Heart right ventricle (tissue), 16 donors: ENCODE data around the gene SLC7A9. TPM values are rescaled to one million over a fixed set of nuclear protein-coding genes. Genes with fewer than 3 reads are reported as not detected.

ENCODE experiments used
- ATAC-seq, 8 donors: fragments of 200-7000 bp; cut with Tn5 transposase; one replicate each; pipeline ENCODE4 v1.9.1; 2020; ENCODE audit warnings: mild to moderate bottlenecking in 8 of 8, moderate library complexity in 8 of 8, moderate number of reproducible peaks in 1 of 8
- DNase-seq, 2 donors: peaks; one replicate each; pipeline ENCODE4 v3.0.0-alpha.2; 2020
- H3K27ac ChIP-seq, 10 donors: fragments of 200-600 bp; sonication (generic) in 2 of 10; one replicate each; pipeline versions ENCODE4 v1.5.0 to v1.8.0; 2020 to 2022; ENCODE audit warnings: mild to moderate bottlenecking in 3 of 10
- H3K27me3 ChIP-seq, 7 donors: fragments of 200-600 bp; one replicate each; pipeline ENCODE4 v1.8.0; 2021 to 2022; ENCODE audit warnings: mild to moderate bottlenecking in 2 of 7
- H3K36me3 ChIP-seq, 9 donors: fragments of 200-600 bp; sonication (generic) in 1 of 9; one replicate each; pipeline versions ENCODE4 v1.5.0 to v1.8.0; 2020 to 2022; ENCODE audit warnings: mild to moderate bottlenecking in 2 of 9
- H3K4me1 ChIP-seq, 9 donors: fragments of 200-600 bp; sonication (generic) in 1 of 9; one replicate each; pipeline versions ENCODE4 v1.5.0 to v1.8.0; 2020 to 2022; ENCODE audit warnings: mild to moderate bottlenecking in 4 of 9
- H3K4me3 ChIP-seq, 10 donors: fragments of 200-600 bp; sonication (generic) in 2 of 10; one replicate each; pipeline versions ENCODE4 v1.5.0 to v1.8.0; 2020 to 2022; ENCODE audit warnings: mild to moderate bottlenecking in 7 of 10, moderate library complexity in 2 of 10
- H3K9me3 ChIP-seq, 11 donors: fragments of 200-600 bp in 10 of 11; sonication (generic) in 2 of 11; one replicate each; pipeline versions ENCODE4 v1.5.0 to v1.8.0; 2013 to 2022; ENCODE audit warnings: mild to moderate bottlenecking in 2 of 11, control low read depth in 1 of 11, moderate library complexity in 1 of 11
- CTCF ChIP-seq, 9 donors: fragments of 200-600 bp; sonication (generic) in 2 of 9; IDR thresholded peaks; one replicate each; pipeline versions ENCODE4 v1.5.0 to v1.8.0; 2021 to 2022; ENCODE audit warnings: antibody characterized with exemption in 9 of 9, mild to moderate bottlenecking in 5 of 9, moderate library complexity in 1 of 9
- WGBS, 2 donors: extraction: QIAGEN DNeasy Blood & Tissue Kit; methylation state at CpG; one replicate each; pipeline ENCODE4 v1.1.7; 2013; ENCODE audit warnings: inconsistent platforms in 1 of 2; 5-methylcytosine and 5-hydroxymethylcytosine counted together
- intact Hi-C, 10 donors: fragments of 100-400 bp; cut with DNase I; formaldehyde crosslinking; loops; one replicate each; pipeline versions ENCODE4 v1.11.1 to v1.14.2; 2022
- polyA plus RNA-seq, 2 donors: library from polyadenylated mRNA; stranded (reverse); fragments of 200-250 nt; gene quantifications; one replicate each; pipeline ENCODE4 v1.2.3, GENCODE V29; 2013
- total RNA-seq, 10 donors: library from RNA; stranded (reverse); fragmentation: NEBNext Ultra II Directional in 3 of 10; extraction: Animal tissue kit (Norgen Biotek cat#: 25700) in 3 of 10; gene quantifications; one replicate each; pipeline versions ENCODE4 v1.2.1 to v1.2.4, GENCODE V29; 2021 to 2023
- donor health status: Arrhythmogenic right ventricular cardiomyopathy.
- donor health status: ischemic (EF 13 %, LVEDD 7.1; RV severe dilation, severe dysfunction).
- donor health status: healthy with polysubstance abuse.
- donor health status: DM: no; HTN: yes; CAD: no.
- donor health status: DM: no; HTN: no; CAD: no.
- donor health status: ischemic (EF 25% LVEDD 6.9; RV normal size, moderate dysfunction).
- donor health status: ischemic (EF 25% LVEDD 5.7; RV mildly dilated, moderate dysfunction).
- donor health status: healthy.
- donor health status: DM: yes; HTN: yes; CAD: no.
- donor health status: Ischemic cardiomyopathy.
- donor health status: ischemic (EF 35%, LVEDD 5.7; RV mildly dilated, moderate dysfunction).
- donor health status: nonischemic (EF 11% LVEDD 7.7; RV severe dilation, severe dysfunction).
- donor health status: DM: yes; HTN: yes; CAD: no.
- donor health status: PGD.
- donor health status: ischemic (EF 29% LVEDD 5.4; RV normal size, mild dysfunction).
- donor health status: nonischemic (EF 23%, LVEDD 6.1; RV moderate dilation, normal function).

SLC7A9 gene
- total and polyA plus RNA-seq, 12 donors: 0.12 to 0.24 TPM; not detected in 10

GRCh38 chr19:32863841-32864240, 5.7 kb downstream of the SLC7A9 start:
- H3K36me3 ChIP-seq: no peaks in the 10 kb centered on the region
- no peaks in the 10 kb centered on the region for H3K9me3 ChIP-seq
- TF ChIP-seq CTCF (IDR thresholded peaks at IDR 0.05): no peak
- WGBS, 2 donors: 88 to 89% methylated on average over 13 of the region's 13 CpGs
- H3K27ac ChIP-seq: no peak overlapping the region
- H3K27me3 ChIP-seq: no peaks in the 10 kb centered on the region
- intact Hi-C loops: no loop called here
- H3K4me1 ChIP-seq: no peaks in the 10 kb centered on the region
- ATAC-seq (no peak), DNase-seq (no peak)
- H3K4me3 ChIP-seq: no peak overlapping the region

GRCh38 chr19:32863301-32863700, 6.3 kb downstream of the SLC7A9 start:
- Histone ChIP-seq H3K36me3 (no peaks in the 10 kb centered on the region), H3K4me3 (no peak overlapping the region), H3K27me3 (no peaks in the 10 kb centered on the region), H3K9me3 (no peaks in the 10 kb centered on the region), H3K27ac (no peak overlapping the region), H3K4me1 (no peaks in the 10 kb centered on the region)
- no peak for ATAC-seq
- TF ChIP-seq CTCF (IDR thresholded peaks at IDR 0.05): no peak
- intact Hi-C loops: no loop called here
- DNase-seq: no peak
- WGBS, 2 donors: 89 to 94% methylated on average over 8 of the region's 8 CpGs

- Histone ChIP-seq H3K27ac (no peak overlapping the region), H3K27me3 (no peaks in the 10 kb centered on the region), H3K4me3 (no peak overlapping the region), H3K4me1 (no peaks in the 10 kb centered on the region), H3K36me3 (no peaks in the 10 kb centered on the region), H3K9me3 (no peaks in the 10 kb centered on the region)
- no peak for TF ChIP-seq CTCF (IDR thresholded peaks at IDR 0.05)
- DNase-seq (no peak), ATAC-seq (no peak)
- intact Hi-C loops: no loop called here
- 94 to 95% methylated on average over 14 of the region's 14 CpGs for WGBS, 2 donors
Measured at GRCh38 chr19:32862741-32863140, 6.8 kb downstream of the SLC7A9 start.

- no peak for TF ChIP-seq CTCF (IDR thresholded peaks at IDR 0.05)
- Histone ChIP-seq H3K27ac (no peak overlapping the region), H3K4me3 (no peak overlapping the region), H3K36me3 (no peaks in the 10 kb centered on the region), H3K27me3 (no peaks in the 10 kb centered on the region), H3K9me3 (no peaks in the 10 kb centered on the region), H3K4me1 (no peaks in the 10 kb centered on the region)
- intact Hi-C loops: no loop called here
- ATAC-seq: no peak
- 87 to 88% methylated on average over 19 of the region's 19 CpGs for WGBS, 2 donors
- DNase-seq: no peak
Measured at GRCh38 chr19:32862173-32862572, 7.4 kb downstream of the SLC7A9 start.

- Histone ChIP-seq H3K27ac (no peak overlapping the region), H3K4me1 (no peaks in the 10 kb centered on the region), H3K4me3 (no peak overlapping the region), H3K9me3 (no peaks in the 10 kb centered on the region), H3K36me3 (no peaks in the 10 kb centered on the region), H3K27me3 (no peaks in the 10 kb centered on the region)
- ATAC-seq (no peak), DNase-seq (no peak)
- intact Hi-C loops: no loop called here
- WGBS, 2 donors: 91 to 95% methylated on average over 3 of the region's 3 CpGs
- no peak for TF ChIP-seq CTCF (IDR thresholded peaks at IDR 0.05)
Measured at GRCh38 chr19:32861596-32861995, 8.0 kb downstream of the SLC7A9 start.
